NCI-H2029 treated with DMSO at 0.1 percent for 48 hours (cell line): ENCODE data around the gene ASPM.
"Not testable (repeated sequence)": the region's sequence is repeated elsewhere in the genome, so short reads cannot be mapped to it uniquely, and the experiment has no call there.

Experiments used
- DNase-seq: peaks from one replicate; lab custom pipeline; 2025; lab: John Stamatoyannopoulos, UW

The ASPM gene

DNA sequence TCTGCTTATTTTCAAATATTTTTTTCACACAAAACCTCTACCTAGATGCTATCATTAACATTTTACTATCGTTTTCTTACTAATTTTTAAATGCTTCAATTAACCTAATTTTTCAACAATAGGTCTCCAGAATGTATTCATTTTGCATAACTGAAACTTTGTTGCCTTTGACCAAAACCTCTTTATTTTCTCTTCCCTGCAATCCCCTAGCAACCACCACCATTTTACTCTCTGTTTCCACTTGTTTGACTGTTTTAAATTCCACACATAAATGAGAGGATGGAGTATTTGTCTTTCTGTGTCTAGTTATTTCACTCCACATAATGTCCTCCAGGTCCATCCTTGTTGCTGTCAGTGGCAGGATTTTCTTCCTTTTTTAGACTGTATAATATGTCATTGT lies 69.9 kb downstream of the ASPM start:
- no peak for DNase-seq

DNA sequence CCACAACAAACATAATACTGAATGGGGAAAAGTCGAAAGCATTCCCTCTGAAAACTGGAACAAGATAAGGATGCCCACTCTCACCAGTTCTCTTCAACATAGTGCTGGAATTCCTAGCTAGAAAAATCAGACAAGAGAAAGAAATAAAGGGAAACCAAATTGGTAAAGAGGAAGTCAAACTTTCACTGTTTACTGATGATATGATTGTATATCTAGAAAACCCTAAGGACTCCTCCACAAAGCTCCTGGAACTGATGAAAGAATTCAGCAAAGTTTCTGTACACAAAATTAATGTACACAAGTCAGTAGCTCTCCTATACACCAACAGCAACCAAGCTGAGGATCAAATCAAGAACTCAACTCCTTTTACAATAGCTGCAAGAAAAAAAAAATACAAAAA lies 72.5 kb downstream of the ASPM start:
- no peak for DNase-seq

DNA sequence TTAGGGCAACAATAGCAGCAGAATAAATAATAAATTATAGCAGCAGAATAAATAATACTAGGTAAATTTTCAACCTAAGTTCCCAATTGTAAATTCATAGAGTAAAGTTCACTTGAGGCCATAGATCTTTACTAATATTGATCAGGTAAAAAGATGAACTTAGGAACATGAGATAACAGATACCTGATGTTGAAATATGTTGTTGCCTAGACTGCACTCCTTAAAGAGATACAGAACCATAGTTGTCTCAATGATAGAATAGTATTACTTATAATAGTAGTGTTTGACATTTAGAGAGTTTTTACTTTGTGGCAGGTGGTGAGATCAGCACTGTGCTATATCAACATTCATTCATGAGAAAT lies 79.0 kb downstream of the ASPM start:
- DNase-seq, result no peak

DNA sequence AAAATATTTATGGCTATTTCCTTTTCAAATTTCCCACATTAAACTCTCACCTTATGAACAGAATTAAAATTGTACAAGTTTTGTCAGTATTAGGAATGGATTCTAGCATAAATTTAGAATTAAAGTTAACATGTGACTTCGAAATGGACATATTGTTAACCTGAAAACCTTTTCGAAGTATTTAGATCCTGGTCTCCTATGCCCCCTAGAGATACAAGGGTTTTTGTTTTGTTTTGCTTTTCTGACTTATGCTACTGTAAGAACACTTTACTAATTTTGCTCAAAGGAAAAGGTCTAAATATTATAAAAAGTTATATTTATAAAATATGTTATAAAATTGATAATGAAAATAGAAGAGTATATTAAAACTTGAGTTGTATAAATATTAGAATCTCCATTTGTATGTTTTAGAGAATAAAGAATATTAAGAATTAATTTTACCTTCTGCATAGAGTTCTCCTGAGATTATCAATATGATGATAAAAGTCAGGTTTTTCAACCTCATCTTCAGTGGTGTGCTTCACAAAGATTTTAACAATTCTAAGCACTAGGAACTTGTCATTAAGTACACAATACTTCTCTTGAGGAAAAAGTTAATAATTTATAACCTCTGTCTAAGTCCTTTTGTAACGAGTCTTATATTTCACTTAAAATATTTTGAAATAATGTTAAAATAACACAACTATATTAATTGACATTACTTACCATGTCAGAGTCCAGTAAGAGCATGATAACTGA lies 79.6 kb downstream of the ASPM start, which contains the start of gene F13B:
Gene F13B (minus strand): TSS at position 542 of the 738 bp plus-strand sequence. CDS start 37 bp downstream, at position 505.
- no peak for DNase-seq

DNA sequence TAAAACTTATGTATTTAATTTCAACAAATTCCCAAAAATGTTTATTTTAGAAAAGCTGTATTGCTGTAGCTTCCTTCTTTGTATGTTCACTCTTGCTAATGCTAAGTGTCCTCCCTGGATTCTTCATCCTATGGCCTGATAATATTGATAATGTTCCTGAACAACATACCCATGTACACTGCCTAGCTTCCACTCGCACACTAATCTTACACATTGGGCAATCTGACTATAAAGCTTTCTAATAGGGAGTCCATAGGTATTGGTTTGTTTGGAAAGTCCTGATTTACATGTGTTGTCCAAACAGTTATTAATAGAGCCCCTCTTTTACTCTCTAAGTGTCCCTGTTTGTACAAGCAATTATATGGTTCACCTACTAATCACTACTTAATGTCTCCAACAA lies 80.2 kb downstream of the ASPM start:
- no peak for DNase-seq

DNA sequence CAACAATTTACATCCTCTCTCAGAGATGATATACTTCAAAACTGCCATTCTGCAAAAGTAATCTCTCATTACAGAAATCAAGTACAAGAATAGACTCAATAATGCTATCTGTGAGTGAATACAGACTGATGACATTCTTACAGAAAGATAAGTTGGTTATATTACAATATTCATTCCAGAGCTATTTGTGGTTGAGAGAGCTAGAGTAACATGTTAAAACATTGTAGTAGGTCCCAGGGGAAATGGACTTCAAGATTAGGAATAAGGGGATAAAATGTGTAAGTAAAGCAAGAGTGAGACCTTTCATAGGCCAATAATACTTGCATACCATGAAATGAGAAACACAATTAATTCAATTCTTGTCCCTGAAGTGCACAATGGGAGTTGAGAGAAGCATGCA lies 80.9 kb downstream of the ASPM start:
- no peak for DNase-seq

DNA sequence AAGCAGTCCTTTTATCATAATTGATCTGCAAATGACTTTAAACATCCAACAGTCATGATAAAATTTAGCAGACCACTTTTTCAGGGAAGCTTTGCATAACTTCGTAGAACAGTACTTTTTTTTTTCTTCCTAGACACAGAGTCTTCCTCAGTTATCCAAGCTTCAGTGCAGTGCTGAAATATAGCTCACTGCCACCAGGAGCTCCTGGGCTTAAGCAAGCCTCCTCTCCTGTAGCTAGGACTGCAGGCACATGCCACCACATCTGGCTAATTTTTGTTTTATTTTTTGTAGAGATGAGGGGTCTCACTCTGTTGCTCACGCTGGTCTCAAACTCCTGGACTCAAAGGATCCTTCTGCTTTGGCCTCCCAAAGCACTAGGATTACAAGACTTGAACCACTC lies 83.3 kb downstream of the ASPM start:
- no peak for DNase-seq

DNA sequence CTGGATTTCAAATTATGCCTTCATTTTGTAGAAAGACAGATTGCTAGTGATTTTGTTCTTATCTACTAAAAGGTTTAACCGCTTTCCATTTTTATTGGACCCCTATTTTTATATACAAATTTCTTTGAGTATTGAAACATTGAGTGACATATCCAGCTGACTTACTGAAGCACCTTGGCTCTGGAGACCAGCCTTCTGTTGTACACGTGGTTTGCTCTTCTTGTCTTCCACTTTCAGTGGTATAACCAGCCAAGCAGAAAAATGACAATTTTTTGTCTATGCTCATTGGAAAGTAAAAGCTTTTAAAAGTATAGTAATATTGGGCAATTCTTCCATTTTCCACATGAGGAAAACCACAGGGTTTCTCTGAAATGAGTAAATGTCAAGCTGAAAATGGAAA lies 83.8 kb downstream of the ASPM start:
- no peak for DNase-seq

DNA sequence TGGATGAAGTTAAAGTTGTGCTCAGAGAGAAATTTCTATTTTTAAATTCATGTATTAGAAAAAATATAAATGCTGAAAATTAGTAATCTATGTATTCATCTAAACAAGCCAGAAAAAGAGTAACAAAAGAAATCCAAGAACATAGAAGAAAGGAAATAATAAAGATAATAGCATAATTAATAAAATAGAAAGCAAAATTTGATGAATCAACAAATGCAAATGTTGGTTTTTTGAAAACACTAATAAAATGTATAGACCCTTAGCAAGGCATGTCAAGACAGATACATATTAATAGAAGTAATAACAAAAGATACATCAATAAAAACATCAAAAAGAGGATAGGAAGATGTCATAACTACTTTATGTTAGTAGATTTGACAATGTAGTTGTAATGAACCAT lies 97.4 kb downstream of the ASPM start:
- DNase-seq, result no peak

DNA sequence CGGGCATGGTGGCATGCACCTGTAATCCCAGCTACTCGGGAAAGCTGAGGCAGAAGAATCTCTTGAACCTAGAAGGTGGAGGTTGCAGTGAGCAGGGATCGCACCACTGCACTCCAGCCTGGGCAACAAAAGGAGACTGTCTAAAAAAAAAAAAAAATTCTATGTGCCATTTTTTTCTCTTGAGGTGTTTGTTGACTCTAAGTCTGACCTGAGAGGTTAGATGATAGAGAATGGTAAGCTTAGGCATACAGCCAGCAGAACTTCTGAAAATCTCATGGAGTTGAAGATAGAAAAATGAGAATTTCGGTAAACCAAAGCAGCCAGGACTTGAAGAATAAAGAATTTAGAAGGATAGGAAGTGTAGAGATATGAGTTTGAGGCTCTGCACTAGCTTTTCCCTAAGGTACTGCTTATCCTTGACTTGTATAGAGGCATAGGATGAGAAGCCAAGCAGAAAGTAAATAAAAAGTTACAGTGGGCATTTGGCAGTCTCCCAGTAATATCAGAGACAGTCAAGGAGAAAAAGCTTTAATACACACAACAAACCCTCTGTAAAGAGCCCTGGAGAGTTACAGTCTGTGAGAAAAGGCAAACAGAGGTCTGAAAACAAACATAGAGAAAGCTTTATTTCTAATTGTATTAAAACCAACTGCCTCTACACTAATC lies 103.7 kb downstream of the ASPM start:
- DNase-seq, result peak; percentile 68

DNA sequence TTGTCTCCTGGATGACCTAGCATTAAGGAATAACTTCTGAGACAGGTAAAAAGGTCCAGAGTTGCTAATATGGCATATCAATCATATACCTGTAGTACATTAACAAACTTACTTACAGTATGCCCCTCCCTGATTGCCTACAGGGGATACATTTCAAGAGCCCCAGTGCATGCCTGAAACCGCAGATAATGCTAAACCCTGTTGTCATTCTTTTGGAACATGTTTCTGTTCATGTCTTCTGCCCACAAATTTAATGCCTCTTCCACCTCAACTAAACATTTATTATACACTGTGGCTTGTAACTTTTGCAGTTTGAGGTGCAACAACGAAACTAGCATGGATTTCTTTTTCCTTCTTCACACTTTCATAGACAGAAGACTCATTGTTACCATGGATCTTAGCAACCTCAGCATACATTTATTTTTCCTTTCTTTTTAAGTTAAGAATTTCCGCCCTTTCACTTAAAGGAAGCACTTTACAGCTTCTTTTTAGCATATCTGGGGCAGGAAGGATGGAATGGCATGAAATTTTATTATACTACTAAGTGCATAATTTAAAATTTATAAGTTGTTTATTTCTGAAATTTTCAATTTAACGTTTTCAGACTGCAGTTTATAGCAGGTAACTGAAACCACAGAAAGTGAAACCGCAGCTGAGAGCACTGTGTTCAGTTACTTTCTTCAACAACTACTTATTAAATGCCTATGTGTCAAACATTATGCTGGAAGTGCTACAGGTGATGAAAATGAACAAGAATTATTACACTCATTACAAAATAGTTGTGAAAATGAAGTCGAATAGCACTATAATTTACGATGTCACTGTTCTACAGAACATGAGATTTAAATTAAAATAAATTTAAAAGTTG lies 104.7 kb downstream of the ASPM start:
- DNase-seq, result no peak

DNA sequence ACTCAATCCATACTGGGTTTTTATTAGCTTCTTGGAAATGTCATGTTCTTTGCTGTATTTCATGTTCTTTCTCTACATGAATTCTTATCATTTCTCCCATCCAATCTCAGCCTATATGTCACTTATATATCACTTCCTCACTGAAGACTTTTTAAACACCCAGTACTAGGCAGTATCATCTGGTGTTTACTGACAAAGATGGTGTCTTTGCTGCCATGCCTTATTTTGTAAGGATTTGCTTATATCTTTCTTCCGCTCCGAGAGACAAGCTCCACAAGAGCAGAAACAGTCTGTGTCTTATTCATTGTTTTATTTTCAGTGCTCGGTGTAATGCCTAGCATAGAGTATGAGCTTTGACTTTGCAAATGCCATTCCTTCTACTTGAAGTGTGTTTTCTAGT lies 109.6 kb downstream of the ASPM start:
- no peak for DNase-seq

DNA sequence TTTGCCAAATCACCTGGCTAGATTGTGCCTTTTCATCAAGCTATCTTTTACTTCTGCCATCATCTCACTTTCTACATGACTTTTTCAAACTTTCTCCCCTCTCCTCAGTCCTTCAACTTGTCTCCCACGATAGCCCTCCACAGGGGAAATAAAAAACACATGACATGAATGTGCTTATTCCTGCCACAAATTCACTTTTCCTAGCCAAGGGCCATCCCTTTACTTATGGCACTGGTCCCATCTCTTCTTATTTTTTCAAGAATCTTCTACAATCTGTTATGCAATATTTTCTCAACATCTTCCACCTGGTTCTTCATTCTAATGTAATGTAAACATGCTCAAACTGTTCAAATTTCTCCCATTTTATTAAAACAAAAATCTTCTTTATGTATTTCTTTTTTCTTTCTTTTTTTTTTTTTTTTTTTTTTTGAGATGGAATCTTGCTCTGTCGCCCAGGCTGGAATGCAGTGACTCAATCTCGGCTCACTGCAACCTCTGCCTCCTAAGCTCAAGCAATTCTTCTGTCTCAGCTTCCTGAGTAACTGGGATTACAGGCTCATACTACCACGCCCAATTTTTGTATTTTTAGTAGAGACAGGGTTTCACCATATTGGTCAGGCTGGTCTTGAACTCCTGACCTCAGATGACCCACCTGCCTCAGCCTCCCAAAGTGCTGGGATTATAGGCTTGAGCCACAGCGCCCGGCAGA lies 111.7 kb downstream of the ASPM start:
- not testable (repeated sequence) for DNase-seq
